ENCODE data around the gene TMEM242. TPM values are rescaled to one million over a fixed set of nuclear protein-coding genes. Genes with fewer than 3 reads are reported as not detected.
A peak's percentile ranks its signal among the peaks of the same experiment; 100 is the strongest.

TMEM242 gene
- total and polyA plus RNA-seq, 2 of the 13 experiments (the other 11 are each of a cell fraction or from before 2014, with no cell fraction given) = 5.6 to 11.1 TPM

- TF ChIP-seq ZBTB37 (CRISPR knock-in tag; IDR thresholded peaks at IDR 0.05) (no peak), ARID3A (IDR thresholded peaks at IDR 0.05; ENCODE audit: low read depth, low read length) (no peak), ZSCAN30 (CRISPR knock-in tag; IDR thresholded peaks at IDR 0.05) (no peak), ZIK1 (CRISPR knock-in tag; IDR thresholded peaks at IDR 0.05; ENCODE audit: borderline replicate concordance, low read depth) (0 out of 2 replicates have a peak, but pooled peaks have one; percentile 33), MTF2 (CRISPR knock-in tag; IDR thresholded peaks at IDR 0.05; ENCODE audit: borderline replicate concordance) (0 out of 2 replicates have a peak, but pooled peaks have one; percentile 64), NR2C2 (CRISPR knock-in tag; IDR thresholded peaks at IDR 0.05; ENCODE audit: borderline replicate concordance) (peak; percentile 50), SMAD9 (CRISPR knock-in tag; IDR thresholded peaks at IDR 0.05) (no peak), FOXP4 (CRISPR knock-in tag; IDR thresholded peaks at IDR 0.05) (no peak), MIXL1 (CRISPR knock-in tag; IDR thresholded peaks at IDR 0.05) (no peak), FOXJ3 (CRISPR knock-in tag; IDR thresholded peaks at IDR 0.05; ENCODE audit: borderline replicate concordance) (no peak), NFKB2 (CRISPR knock-in tag; IDR thresholded peaks at IDR 0.05; ENCODE audit: borderline replicate concordance) (no peak), MLXIP (CRISPR knock-in tag; IDR thresholded peaks at IDR 0.05; ENCODE audit: borderline replicate concordance) (no peak), ZNF749 (CRISPR knock-in tag; IDR thresholded peaks at IDR 0.05; ENCODE audit: borderline replicate concordance) (peak; percentile 82), ETV5 (CRISPR knock-in tag; IDR thresholded peaks at IDR 0.05; ENCODE audit: borderline replicate concordance) (no peak; the same call in 1 of the 2 replicates), ZNF530 (CRISPR knock-in tag; IDR thresholded peaks at IDR 0.05; ENCODE audit: low read depth) (no peak), ARNTL (CRISPR knock-in tag; IDR thresholded peaks at IDR 0.05) (0 out of 2 replicates have a peak, but pooled peaks have one; percentile 42), RBFOX2 (IDR thresholded peaks at IDR 0.05; ENCODE audit: low read depth, low read length) (peak; percentile 58), NBN (conservative IDR thresholded peaks at IDR 0.05) (no peak), CBFB (CRISPR knock-in tag; IDR thresholded peaks at IDR 0.05) (no peak), ZNF224 (CRISPR knock-in tag; IDR thresholded peaks at IDR 0.05) (no peak), SP140L (CRISPR knock-in tag; IDR thresholded peaks at IDR 0.05; ENCODE audit: borderline replicate concordance) (no peak), NCOA2 (CRISPR knock-in tag; IDR thresholded peaks at IDR 0.05) (no peak)
These were observed 48.7 kb downstream of the TMEM242 start (continued) for GRCh38 chr6:157274471-157275226.
